Measurements from ENCODE around the gene UCK2. TPM values are rescaled to one million over a fixed set of nuclear protein-coding genes. Genes with fewer than 3 reads are reported as not detected.

Gene UCK2
- total and polyA plus RNA-seq, 2 of the 8 experiments (the other 6 are each of a cell fraction or from before 2014, with no cell fraction given), result 103 to 109 TPM

- no peak for DNase-seq (ENCODE audit: low read depth in 1 of 2, low spot score in 2 of 2)
- H2BK12ac ChIP-seq (ENCODE audit: low read depth, low read length), result no peak overlapping the region
- no peak overlapping the region for H2BK120ac ChIP-seq (replicated peaks; ENCODE audit: low read depth, low read length)
- H3K27me3 ChIP-seq (replicated peaks in 1 of 4; ENCODE audit: control insufficient read depth in 3 of 4, extremely low read depth in 1 of 4, insufficient read depth in 3 of 4, low read length in 3 of 4), result no peaks in the 10 kb centered on the region
- H3K4me2 ChIP-seq (ENCODE audit: insufficient read depth in 1 of 2, low read depth in 2 of 2, low read length in 2 of 2), result no peak overlapping the region
- H3K27ac ChIP-seq (ENCODE audit: low read depth, low read length), result no peak overlapping the region
- no peaks in the 10 kb centered on the region for H4K20me1 ChIP-seq (replicated peaks in 1 of 2; ENCODE audit: control insufficient read depth in 1 of 2, insufficient read depth in 2 of 2, low read length in 2 of 2)
- CTCF ChIA-PET (ENCODE audit: partially characterized antibody), result interaction anchor here (1.1 to 2.2 kb wide), 2 partner anchors 9 to 24 kb away, joined by 3 to 5 read pairs; no protein-coding TSS in a partner anchor
- H3K18ac ChIP-seq (ENCODE audit: extremely low read depth, low read length), result no peak overlapping the region
- no peak overlapping the region for H3K4ac ChIP-seq (replicated peaks; ENCODE audit: insufficient read length, low read depth, low read length)
- H3K79me1 ChIP-seq (ENCODE audit: low read depth, low read length), result no peaks in the 10 kb centered on the region
- FAIRE-seq, result no peak
- no peak overlapping the region for H2AFZ ChIP-seq (ENCODE audit: low read length)
- no peak overlapping the region for H3K23ac ChIP-seq (ENCODE audit: insufficient read length)
- H3K23me2 ChIP-seq (ENCODE audit: low read depth, low read length), result no peaks in the 10 kb centered on the region
- no peak overlapping the region for H4K8ac ChIP-seq (ENCODE audit: extremely low read depth, insufficient read depth, low read length)
- no peak overlapping the region for H2BK20ac ChIP-seq (ENCODE audit: low read length)
- no peak overlapping the region for H3K9ac ChIP-seq (replicated peaks in 1 of 4; ENCODE audit: extremely low read depth in 1 of 4, low read depth in 3 of 4, low read length in 3 of 4)
- H3K4me3 ChIP-seq (ENCODE audit: extremely low read depth in 1 of 4, insufficient read depth in 2 of 4, low read depth in 3 of 4, low read length in 4 of 4), result no peak overlapping the region
- POLR2A ChIA-PET (ENCODE audit: partially characterized antibody), result no interaction called here
- H3K79me2 ChIP-seq (ENCODE audit: control insufficient read depth in 1 of 2, insufficient read depth in 2 of 2, low read length in 2 of 2), result no peaks in the 10 kb centered on the region
- no peak overlapping the region for H2BK5ac ChIP-seq (ENCODE audit: low read depth, low read length)
- H2AK5ac ChIP-seq (ENCODE audit: low read depth, low read length), result no peak overlapping the region
- no peak overlapping the region for H3K56ac ChIP-seq (replicated peaks; ENCODE audit: insufficient read length, low read depth, low read length)
- H4K5ac ChIP-seq (ENCODE audit: insufficient read length, low read depth, low read length), result no peak overlapping the region
- H4K91ac ChIP-seq (replicated peaks; ENCODE audit: insufficient read length, low read length), result no peak overlapping the region
- H3K36me3 ChIP-seq (ENCODE audit: control insufficient read depth in 2 of 4, insufficient read depth in 4 of 4, low read length in 3 of 4), result no peaks in the 10 kb centered on the region
- H3K14ac ChIP-seq (ENCODE audit: insufficient read length), result no peak overlapping the region
- H2BK15ac ChIP-seq (ENCODE audit: low read length), result no peak overlapping the region
- no peaks in the 10 kb centered on the region for H3K4me1 ChIP-seq (replicated peaks in 1 of 4; ENCODE audit: control insufficient read depth in 3 of 4, insufficient read depth in 4 of 4, low read length in 3 of 4)
- peaks cover 0 to 3% of the 10 kb centered on the region in 2 experiments; a peak in 1 of 4 replicates for H3K9me3 ChIP-seq (ENCODE audit: insufficient read depth in 2 of 2, low read depth in 1 of 2, low read length in 1 of 2)
- TF ChIP-seq YY1 (IDR thresholded peaks at IDR 0.05; ENCODE audit: low read depth, low read length) (no peak), EZH2 (IDR thresholded peaks at IDR 0.05; ENCODE audit: low read depth, low read length, severe bottlenecking) (no peak), RBBP5 (IDR thresholded peaks at IDR 0.05; ENCODE audit: borderline replicate concordance, low read depth, low read length) (no peak), TBP (IDR thresholded peaks at IDR 0.05; ENCODE audit: low read depth, low read length) (no peak), CREB1 (IDR thresholded peaks at IDR 0.05) (no peak), RNF2 (IDR thresholded peaks at IDR 0.05; ENCODE audit: borderline replicate concordance, low read depth, low read length, missing control alignments, poor library complexity, severe bottlenecking) (no peak), NRF1 (IDR thresholded peaks at IDR 0.05; ENCODE audit: low read depth, low read length) (no peak), SRF (IDR thresholded peaks at IDR 0.05; ENCODE audit: low read depth, low read length) (no peak)
- TF ChIP-seq, protein P1, sequence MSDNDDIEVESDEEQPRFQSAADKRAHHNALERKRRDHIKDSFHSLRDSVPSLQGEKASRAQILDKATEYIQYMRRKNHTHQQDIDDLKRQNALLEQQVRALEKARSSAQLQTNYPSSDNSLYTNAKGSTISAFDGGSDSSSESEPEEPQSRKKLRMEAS (IDR thresholded peaks at IDR 0.05), result no peak
These were observed 28.0 kb upstream of the UCK2 start for GRCh38 chr1:165799387-165799786.

Measured in H1 (cell line).